ENCODE measurements around the gene CAMTA1. TPM values are rescaled to one million over a fixed set of nuclear protein-coding genes. Genes with fewer than 3 reads are reported as not detected.

Gene CAMTA1
- total and polyA plus RNA-seq, 4 donors = 18.0 to 93.5 (median 35.8) TPM

DNA sequence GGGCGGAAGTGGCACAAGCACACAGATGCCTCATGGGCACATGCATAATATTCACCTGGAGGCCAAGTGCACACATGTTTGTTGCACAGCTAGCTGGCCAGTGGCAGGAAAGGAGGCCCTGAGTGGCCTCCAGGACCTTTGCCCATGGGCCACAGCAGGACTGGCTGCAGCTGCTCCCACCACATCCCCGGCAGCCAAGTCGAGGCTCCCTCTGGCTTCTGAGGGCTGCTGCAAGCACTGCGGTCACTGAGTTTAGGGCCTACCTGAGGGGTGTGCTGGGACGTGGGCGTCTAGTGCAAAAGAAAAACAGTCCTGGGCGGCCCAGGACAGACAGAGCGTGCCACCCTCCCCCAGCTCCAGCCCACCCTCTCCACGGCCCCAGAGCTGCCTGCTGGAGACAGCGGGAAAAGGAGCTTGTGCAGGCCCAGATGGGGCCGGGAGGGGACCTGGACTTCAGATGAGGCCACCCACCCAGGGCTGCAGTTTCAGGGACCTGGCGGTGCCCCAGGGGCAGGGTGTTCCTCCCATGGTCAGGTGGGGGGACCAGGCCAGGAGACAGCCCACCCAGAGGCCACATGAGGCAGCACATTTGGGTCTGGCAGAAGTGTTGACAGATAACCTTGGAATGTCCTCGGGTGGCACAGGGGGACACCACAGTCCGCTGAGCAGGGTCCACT, 720.0 kb downstream of the CAMTA1 start (continued):
- TF ChIP-seq, protein P1, sequence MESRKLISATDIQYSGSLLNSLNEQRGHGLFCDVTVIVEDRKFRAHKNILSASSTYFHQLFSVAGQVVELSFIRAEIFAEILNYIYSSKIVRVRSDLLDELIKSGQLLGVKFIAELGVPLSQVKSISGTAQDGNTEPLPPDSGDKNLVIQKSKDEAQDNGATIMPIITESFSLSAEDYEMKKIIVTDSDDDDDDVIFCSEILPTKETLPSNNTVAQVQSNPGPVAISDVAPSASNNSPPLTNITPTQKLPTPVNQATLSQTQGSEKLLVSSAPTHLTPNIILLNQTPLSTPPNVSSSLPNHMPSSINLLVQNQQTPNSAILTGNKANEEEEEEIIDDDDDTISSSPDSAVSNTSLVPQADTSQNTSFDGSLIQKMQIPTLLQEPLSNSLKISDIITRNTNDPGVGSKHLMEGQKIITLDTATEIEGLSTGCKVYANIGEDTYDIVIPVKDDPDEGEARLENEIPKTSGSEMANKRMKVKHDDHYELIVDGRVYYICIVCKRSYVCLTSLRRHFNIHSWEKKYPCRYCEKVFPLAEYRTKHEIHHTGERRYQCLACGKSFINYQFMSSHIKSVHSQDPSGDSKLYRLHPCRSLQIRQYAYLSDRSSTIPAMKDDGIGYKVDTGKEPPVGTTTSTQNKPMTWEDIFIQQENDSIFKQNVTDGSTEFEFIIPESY (IDR thresholded peaks at IDR 0.05) = no peak
- TF ChIP-seq RAD21 (IDR thresholded peaks at IDR 0.05) (no peak), GABPA (IDR thresholded peaks at IDR 0.05 in 1 of 2, conservative IDR thresholded peaks at IDR 0.05 in 1 of 2) (no peak)

- Histone ChIP-seq H3K9ac (ENCODE audit: low read depth in 1 of 2, low read length in 2 of 2) (no peak overlapping the region), H3K27ac (ENCODE audit: low read depth in 1 of 2, low read length in 2 of 2) (no peak overlapping the region), H3K36me3 (ENCODE audit: control insufficient read depth in 4 of 4, insufficient read depth in 3 of 4, low read depth in 1 of 4, low read length in 3 of 4) (no peaks in the 10 kb centered on the region), H3K4me3 (ENCODE audit: low read depth in 1 of 3, low read length in 3 of 3) (no peak overlapping the region), H3K4me1 (ENCODE audit: control insufficient read depth in 4 of 4, insufficient read depth in 4 of 4, low read length in 3 of 4) (no peaks in the 10 kb centered on the region), H3K27me3 (ENCODE audit: control insufficient read depth in 4 of 4, insufficient read depth in 4 of 4, low read length in 3 of 4) (no peaks in the 10 kb centered on the region), H3K9me3 (ENCODE audit: control insufficient read depth in 4 of 4, low read length in 3 of 4) (no peaks in the 10 kb centered on the region)
- no peak for TF ChIP-seq TAF1 (conservative IDR thresholded peaks at IDR 0.05)
- no peak for TF ChIP-seq JUND (IDR thresholded peaks at IDR 0.05)
- no peak for TF ChIP-seq SP1 (IDR thresholded peaks at IDR 0.05)
- no peak for TF ChIP-seq CTCF (IDR thresholded peaks at IDR 0.05; ENCODE audit: low read depth, low read length, missing input control)
- TF ChIP-seq, protein P1 (IDR thresholded peaks at IDR 0.05) = no peak
- no peak for TF ChIP-seq RAD21 (IDR thresholded peaks at IDR 0.05)
- TF ChIP-seq EGR1 (IDR thresholded peaks at IDR 0.05; ENCODE audit: low read depth in 2 of 2) = no peak
- no peak for TF ChIP-seq REST (IDR thresholded peaks at IDR 0.05)
- 82% methylated on average over 16 of the region's 16 CpGs for WGBS
- DNase-seq (ENCODE audit: low spot score) = no peak
Observed at GRCh38 chr1:7505771-7506453, 720.7 kb downstream of the CAMTA1 start.

Measured in liver (tissue), 9 donors.